Stomach (tissue), 4 donors: Measurements from ENCODE around the gene KCTD17.

Experiments used
- CTCF ChIP-seq, 7 experiments: fragments of 450-650 bp in 4 of 7; fragments of 200-600 bp in 3 of 7; sonication (generic) in 3 of 7; IDR thresholded peaks; one replicate each; pipeline ENCODE4 v1.5.1; 2016 to 2019; ENCODE audit warnings: antibody characterized with exemption in 7 of 7, control low read depth in 2 of 7, mild to moderate bottlenecking in 1 of 7
- EP300 ChIP-seq: sonication (generic); formaldehyde crosslinking; IDR thresholded peaks from one replicate; pipeline ENCODE4 v1.6.1; 2017; ENCODE audit warnings: antibody characterized with exemption
- POLR2A ChIP-seq, 4 donors: fragments of 450-650 bp; IDR thresholded peaks; one replicate each; pipeline ENCODE4 v1.6.1; 2016; ENCODE audit warnings: antibody characterized with exemption in 4 of 4, control low read depth in 2 of 4, mild to moderate bottlenecking in 1 of 4, moderate library complexity in 1 of 4
- POLR2AphosphoS5 ChIP-seq, 3 donors: sonication (generic); formaldehyde crosslinking; IDR thresholded peaks; one replicate each; pipeline ENCODE4 v1.6.1; 2016; ENCODE audit warnings: antibody characterized with exemption in 3 of 3

GRCh38 chr22:37052386-37053309, 1.1 kb downstream of the KCTD17 start:
- no peak for TF ChIP-seq POLR2A (IDR thresholded peaks at IDR 0.05)
- no peak for TF ChIP-seq CTCF (IDR thresholded peaks at IDR 0.05)
- TF ChIP-seq POLR2AphosphoS5 (IDR thresholded peaks at IDR 0.05) = no peak
- no peak for TF ChIP-seq EP300
